GM10266 (cell line): ENCODE results near the gene TNFRSF21.

Source experiments
- DNase-seq: peaks from one replicate; pipeline ENCODE4 v3.0.0; 2012; ENCODE audit errors: extremely low spot score
- TF ChIP-seq, protein P1 (sequence below): IDR thresholded peaks from 2 replicates; pipeline ENCODE4 v1.5.1; 2012; ENCODE audit warnings: mild to moderate bottlenecking, low read depth; ENCODE audit not compliant: control insufficient read depth, insufficient read depth; ENCODE audit errors: missing control alignments

TNFRSF21 gene

GRCh38 chr6:47221565-47221964, 88.1 kb downstream of the TNFRSF21 start:
- DNase-seq = no peak
- TF ChIP-seq, protein P1, sequence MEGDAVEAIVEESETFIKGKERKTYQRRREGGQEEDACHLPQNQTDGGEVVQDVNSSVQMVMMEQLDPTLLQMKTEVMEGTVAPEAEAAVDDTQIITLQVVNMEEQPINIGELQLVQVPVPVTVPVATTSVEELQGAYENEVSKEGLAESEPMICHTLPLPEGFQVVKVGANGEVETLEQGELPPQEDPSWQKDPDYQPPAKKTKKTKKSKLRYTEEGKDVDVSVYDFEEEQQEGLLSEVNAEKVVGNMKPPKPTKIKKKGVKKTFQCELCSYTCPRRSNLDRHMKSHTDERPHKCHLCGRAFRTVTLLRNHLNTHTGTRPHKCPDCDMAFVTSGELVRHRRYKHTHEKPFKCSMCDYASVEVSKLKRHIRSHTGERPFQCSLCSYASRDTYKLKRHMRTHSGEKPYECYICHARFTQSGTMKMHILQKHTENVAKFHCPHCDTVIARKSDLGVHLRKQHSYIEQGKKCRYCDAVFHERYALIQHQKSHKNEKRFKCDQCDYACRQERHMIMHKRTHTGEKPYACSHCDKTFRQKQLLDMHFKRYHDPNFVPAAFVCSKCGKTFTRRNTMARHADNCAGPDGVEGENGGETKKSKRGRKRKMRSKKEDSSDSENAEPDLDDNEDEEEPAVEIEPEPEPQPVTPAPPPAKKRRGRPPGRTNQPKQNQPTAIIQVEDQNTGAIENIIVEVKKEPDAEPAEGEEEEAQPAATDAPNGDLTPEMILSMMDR = no peak

GRCh38 chr6:47209632-47210031, 100.1 kb downstream of the TNFRSF21 start:
- TF ChIP-seq, protein P1 = no peak

DNA sequence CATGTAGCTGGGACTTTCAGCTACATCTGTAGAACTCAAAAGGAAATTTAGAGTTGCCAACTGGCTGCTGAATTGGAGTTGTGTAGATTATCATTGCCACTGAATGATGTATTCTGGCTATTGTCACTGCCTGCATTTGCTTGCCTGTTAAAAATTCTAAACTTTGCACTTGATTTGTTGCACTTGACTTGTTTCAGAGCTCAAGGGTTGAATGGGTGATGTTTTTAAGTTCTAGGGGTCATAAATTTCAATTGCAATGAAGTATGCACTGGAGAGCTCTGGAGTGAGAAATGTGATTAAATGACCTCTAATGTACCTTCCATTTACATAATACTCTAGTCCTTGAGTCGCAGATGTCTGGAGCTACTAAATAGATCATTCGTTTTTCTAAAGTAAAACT, 102.4 kb downstream of the TNFRSF21 start:
- DNase-seq = no peak
- TF ChIP-seq, protein P1 = no peak

More at GRCh38 chr6:47209632-47210031, 100.1 kb downstream of the TNFRSF21 start:
- no peak for DNase-seq

DNA sequence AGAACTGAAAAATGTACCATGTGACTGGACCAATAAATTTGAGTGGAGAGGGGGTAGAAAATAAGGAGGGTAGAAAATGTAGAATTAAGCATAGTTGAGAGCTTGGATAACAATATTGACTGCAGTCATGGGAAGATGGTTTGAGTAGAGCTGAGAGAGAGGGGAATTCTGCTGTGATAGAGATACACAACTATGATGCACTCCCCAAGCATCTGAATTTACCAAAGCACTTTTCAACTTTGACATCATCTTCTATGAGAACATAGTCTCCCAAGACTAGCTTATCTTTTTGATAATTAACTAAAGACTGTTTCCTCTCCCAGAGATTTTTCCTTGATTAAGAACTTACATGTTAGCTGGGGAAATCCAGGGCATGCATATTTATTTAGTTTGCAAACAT, 103.1 kb downstream of the TNFRSF21 start:
- DNase-seq = no peak
- TF ChIP-seq, protein P1 = no peak

- DNase-seq = no peak
- TF ChIP-seq, protein P1 = no peak
These were observed 105.6 kb downstream of the TNFRSF21 start for GRCh38 chr6:47203938-47204611.

- DNase-seq = peak; percentile 12
- TF ChIP-seq, protein P1 = no peak
These were observed 106.3 kb downstream of the TNFRSF21 start for GRCh38 chr6:47203266-47203937.

DNA sequence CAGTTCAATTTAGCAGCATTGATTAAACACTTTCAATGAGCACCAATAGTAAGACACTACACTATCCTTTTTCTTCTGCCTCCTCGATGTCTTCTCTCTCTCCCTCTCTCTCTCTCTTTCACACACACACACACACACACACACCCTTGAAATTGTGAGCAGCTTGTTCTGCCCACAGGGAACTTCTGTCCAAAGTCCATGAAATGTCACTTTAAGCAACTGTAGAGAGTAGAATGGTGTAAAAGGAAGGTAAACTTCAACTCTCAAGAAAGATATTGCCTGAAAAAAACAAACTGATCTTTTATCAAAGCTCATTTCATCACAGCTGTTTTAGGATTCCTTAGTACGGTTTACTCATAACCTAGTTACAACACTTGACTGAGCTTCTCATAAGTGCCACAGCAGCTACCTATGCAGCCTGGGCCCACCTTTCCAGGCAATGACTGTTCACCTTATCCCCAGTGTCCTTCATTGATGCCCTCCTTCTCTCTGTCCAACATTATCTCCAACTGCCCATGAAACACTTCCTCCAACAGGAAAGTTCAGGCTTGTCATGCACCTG, 107.0 kb downstream of the TNFRSF21 start:
- TF ChIP-seq, protein P1 = no peak
- DNase-seq = no peak
